ENCODE data around the gene PROS1.

DNA sequence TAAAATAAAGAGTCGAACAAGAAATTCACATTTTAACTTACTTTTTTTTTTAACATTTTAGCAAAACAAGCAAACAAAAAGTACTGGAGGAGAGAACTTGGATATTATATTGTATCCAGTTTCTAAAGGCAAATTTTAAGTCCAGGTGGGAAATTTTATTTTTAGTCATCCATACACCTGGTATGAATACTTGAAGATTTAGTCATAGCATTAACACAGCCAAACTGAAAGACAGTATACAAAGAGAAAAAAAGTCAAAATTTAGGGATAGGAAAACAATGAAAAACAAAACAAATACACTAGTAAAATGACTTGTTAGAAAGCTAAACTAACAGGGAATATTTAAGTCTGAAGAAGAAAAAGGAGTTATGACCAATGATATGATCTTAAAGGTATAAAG is 69.1 kb downstream of the PROS1 start:
- TF ChIP-seq, protein P1, sequence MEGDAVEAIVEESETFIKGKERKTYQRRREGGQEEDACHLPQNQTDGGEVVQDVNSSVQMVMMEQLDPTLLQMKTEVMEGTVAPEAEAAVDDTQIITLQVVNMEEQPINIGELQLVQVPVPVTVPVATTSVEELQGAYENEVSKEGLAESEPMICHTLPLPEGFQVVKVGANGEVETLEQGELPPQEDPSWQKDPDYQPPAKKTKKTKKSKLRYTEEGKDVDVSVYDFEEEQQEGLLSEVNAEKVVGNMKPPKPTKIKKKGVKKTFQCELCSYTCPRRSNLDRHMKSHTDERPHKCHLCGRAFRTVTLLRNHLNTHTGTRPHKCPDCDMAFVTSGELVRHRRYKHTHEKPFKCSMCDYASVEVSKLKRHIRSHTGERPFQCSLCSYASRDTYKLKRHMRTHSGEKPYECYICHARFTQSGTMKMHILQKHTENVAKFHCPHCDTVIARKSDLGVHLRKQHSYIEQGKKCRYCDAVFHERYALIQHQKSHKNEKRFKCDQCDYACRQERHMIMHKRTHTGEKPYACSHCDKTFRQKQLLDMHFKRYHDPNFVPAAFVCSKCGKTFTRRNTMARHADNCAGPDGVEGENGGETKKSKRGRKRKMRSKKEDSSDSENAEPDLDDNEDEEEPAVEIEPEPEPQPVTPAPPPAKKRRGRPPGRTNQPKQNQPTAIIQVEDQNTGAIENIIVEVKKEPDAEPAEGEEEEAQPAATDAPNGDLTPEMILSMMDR (IDR thresholded peaks at IDR 0.05) = no peak
- no peak for TF ChIP-seq POLR2A (IDR thresholded peaks at IDR 0.05)
